CD4-positive, alpha-beta T cell treated with Interleukin-2 at 100 ng/mL for 4 hours (primary cell): Measurements from ENCODE around the gene NCOA1.
"Not testable (repeated sequence)": the region's sequence is repeated elsewhere in the genome, so short reads cannot be mapped to it uniquely, and the experiment has no call there.

Experiments
- DNase-seq: peaks from one replicate; pipeline ENCODE4 v3.0.0-alpha.2; 2020; ENCODE audit warnings: low spot score

NCOA1 gene

DNA sequence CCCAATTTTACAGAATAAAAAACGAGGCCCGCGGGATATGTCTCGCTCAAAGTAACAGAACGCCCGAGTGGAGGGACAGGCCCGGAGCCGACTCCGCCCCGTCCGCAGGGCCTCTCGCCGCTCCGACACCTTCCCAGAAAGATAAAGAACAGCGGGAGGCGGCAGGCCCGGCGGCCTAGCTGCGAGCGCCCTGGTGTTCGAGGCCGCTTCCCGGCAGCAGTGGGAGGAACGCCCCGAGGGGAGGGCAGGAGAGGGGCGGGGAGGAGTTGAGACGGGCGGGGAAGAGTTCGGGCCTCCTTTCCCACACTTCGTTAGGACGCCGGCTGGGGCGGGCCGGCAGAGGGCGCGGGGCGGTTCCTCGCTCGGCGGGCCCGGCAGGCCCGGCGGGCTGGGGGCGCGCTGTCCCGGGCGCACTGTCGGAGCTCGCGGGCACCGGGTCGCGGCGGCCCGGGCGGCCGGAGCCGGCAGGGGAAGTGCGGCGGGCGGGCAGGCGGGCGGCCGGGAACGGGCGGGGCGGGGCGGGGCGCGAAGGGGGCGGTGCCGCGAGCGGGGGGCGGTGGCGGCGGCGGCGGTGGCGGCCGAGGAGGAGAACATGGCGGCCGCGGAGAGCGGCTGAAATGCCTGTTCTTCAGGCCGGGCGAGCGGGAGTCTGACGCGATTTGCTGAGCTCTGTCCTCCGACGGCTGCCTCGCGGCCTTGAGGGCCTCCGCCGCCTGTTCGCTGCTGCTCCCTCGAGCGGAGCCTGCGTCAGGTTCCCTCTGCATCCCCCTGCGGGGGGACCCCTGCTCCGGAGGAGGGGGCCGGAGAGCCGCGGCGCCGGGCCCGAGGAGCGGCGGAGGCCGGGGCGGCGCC is at the start of gene NCOA1:
Gene NCOA1 (plus strand): TSS at position 565 of the 852 bp plus-strand sequence. CDS start 167,424 bp downstream, outside the sequence.
- DNase-seq = peak; percentile 91

DNA sequence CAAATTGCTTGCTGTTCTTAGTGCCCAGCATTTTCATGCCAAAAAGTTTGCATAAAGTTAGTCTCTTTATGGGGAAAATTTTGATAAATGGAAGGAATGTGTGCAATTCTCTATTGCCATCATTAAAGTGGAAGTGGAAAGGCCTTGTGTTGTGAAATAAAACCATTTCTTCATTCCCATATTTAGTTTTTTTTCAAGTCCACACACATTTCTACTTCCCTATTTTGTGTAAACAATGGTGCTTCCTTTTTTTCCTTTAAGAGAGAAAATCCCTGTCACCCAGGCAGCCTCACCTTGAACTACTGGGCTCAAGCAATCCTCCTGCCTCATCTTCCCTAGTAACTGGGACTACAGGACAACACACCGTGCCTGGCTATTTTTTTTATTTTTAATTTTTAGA is 42.3 kb upstream of the NCOA1 start:
- DNase-seq = no peak

DNA sequence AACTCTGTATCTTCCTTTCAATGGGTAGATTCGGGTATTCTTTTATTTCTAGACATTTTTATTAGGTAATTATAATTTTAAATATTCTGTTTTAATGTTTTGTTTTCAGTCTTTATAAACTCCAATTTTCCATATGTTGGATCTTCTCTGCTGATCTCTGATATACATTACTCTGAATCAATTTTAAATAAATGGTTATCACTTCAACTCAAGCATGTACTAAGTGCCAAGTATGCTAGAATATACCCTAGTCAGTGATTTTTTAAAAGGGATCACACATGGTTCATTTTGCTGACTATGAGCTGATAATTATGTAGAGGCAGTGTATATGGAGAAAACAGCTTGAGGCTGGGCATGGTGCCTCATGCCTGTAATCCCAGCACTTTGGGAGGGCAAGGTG is 41.7 kb upstream of the NCOA1 start:
- no peak for DNase-seq

DNA sequence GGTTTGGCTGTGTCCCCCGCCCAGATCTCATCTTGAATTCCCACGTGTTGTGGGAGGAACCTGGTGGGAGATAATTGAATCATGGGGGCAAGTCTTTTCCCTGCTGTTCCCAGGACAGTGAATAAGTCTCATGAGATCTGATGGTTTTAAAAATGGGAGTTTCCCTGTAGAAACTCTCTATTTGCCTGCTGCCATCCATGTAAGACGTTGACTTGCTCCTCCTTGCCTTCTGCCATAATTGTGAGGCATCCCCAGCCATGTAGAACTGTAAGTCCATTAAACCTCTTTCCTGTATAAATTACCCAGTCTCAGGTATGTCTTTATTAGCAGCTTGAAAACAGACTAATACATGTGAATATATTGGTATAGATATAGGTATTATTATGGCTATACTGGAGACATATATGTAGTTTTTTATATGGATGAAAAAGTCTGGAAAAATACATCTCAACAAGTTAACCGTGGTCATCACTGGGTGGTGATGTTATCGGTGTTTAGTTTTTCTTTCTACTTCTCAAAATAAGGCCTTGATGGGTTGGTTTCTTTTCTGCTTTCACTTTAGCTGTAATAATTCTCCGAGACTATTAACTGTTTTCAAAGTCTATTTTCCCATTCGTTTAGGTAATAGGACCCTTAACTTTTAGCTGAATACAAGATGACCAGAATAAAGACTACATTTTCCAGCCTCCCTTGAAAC is 39.1 kb upstream of the NCOA1 start:
- DNase-seq = no peak

DNA sequence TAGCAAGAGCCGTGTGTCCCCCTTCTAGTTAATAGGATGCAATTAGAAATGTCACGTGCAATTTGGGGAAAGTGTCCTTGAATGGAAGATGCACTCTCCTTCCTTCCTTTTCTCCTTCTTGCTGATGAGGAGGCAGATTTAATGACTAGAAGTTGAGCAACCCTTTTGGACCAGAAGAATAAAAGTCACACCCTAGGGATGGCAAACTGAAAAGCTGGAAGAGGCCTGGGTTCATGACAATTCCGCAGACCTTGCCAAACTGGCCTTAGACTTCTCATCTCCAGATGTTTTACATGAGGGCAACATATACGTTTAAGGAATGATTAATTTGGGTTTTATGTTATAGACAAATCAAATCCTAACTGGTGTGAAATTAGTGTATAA is 38.6 kb upstream of the NCOA1 start:
- no peak for DNase-seq

DNA sequence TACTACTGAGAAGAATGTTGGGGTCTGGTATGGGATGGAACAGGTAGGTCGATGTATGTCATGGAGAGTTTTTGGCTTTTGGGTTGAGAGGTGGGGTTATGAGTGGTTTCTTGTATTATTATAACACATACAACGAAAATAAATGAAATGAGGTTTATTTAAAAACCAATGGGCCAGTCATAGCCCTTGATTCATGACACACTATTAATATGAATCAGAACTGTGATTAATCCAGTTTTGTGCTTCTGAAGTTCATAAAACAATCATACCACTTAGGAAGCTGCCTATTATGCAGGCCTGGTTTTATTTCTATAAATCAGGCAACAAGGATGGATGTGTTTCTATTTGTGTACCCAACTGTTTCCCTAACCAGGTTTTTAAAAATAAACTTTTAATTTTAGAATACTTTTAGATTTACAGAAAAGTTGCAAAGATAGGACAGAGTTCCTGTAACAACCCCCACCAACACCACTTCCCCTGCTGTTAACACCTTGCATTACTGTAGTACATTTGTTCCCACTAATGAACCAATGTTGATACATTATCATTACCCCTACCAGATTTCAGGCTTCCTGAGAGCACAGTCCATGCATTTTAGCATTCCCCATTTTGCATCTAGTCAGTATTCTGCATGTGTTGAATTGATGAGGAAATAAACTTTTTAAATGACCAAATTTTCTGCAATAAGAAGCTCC is 37.5 kb upstream of the NCOA1 start:
- DNase-seq = no peak

DNA sequence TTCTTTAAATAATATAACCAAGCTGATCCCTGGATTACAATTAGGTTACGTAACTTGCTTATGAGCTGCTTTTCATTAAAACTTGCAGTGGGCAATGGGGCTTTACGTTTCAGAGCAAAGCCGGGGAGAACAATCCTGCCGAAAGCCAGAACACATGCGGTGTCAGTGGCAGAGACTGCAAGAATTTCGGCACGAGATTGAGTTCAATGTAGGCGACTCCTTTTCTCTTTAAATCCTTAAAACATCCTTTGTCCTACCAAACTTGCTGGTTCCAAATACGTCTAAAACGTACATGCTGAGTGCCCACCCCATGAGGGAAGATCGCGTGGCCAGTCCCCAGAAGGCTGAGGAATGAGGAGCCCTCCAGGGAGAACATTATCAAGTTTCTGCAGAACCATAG is 36.8 kb upstream of the NCOA1 start:
- DNase-seq = no peak

DNA sequence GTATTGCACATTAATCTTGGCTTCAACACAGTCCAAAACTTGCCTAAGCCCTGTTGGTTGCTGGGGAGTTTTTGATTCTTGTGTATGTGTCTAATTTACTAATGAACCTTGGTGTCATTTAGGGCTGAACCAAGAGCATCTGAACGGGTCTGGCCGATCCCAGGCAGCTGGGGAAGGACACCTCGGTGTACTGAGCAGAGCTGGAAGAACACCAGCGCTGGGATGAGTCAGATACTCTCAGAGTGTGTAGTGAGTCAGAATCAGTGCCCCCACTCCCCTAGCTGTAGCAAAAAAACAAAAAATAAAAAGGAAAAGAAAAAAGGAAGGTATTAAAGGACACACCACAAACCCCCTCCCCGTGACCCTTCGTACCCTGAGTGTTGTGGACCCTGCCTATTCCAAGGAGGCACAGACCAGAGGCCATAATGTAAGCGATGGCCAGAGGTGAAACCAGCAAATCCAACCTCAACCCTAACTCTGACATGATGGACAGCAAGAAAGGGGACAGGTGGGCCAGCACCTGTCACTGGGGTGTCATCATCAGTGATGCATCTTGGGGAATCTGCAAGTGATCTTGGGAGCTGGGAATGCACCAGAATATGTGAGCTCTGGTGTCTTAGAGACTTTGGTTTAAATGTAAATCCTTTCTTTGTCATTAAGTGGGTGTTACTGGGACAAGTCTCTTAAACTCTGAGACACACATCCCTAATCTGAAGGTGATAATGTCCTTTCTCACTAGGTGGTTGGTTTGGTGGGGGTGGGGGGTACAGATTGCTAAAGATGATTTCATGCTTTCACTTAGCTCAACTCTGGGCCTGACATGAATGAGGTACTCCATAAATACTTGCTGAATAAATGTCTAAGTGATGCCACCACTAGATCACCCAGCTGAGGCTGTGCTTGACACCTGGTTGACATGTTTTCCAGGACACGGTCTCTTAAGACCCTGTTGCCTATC is 34.2 kb upstream of the NCOA1 start:
- peak; percentile 10 for DNase-seq

DNA sequence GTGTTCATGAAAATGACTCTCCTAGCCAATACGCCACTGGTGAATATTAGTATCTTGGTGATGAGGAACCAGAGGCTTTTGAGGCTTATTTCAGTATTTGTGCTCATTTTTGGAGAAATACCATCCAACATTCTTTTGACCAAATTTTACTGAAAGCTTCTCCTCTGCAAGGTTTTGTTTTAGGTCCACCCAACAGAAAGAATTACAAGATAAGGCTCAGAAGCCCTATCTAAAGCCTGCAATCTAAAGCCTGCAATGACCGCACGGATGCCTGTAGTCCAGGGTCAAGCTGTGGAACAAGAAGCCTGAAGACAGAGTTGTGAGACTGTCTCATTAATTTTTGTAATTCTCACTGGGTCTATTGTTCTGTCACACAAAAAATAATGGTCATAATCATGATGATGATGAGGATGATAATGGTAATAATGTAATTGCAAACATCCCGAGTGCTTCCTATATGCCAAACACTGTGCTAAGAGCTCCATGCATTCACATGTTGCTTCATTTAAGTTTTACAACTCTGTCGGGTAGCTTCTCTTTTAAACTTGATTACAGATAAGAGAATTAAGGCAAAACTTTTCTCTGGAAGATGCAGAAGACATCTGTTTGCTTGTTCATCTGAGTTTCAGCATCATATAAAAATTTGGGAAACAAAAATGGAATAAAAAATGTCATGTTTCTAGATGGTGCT is 33.2 kb upstream of the NCOA1 start:
- no peak for DNase-seq

DNA sequence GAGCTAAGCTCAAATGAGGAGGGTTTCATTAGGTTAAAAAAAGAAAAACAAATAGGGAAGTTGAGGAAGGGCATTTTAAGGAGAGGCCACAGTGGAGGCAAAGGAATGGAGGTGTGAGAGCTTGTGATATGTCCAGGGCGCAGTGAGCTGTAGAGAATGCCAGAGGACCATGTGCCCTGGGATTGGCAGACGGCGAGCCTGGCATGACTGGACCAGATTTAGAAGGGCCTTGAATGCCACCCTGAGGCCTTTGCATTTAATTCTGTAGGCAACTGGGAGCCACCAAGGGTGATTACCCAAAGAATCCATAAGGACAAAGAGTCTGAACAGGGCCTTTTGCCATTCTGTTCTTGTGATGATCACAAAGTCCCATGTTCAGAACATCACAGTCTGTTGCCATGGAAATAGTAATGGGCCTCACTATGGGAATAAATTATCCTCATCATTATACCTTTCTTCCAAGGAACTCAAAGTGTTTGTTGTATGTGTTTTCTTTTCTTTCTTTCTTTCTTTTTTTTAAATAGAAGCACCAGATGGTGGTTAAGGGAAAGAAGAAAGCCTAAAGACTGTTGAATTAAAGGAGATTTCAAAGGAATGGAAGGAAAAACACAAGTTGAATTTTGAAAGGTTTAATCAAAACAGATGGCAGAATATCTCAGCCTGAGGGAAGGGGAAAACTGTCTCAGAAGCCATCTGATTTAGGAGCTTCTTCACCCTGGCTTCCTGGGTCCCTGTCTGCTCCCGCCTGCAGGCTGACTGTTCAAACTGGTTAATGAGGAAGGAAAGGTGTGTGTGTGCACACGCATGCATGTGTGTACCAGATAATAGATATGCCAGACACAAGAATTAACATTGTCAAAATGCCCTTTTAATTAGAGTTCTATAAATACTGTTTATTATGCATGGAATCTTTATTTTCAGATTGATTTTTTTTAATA is 31.6 kb upstream of the NCOA1 start:
- no peak for DNase-seq

DNA sequence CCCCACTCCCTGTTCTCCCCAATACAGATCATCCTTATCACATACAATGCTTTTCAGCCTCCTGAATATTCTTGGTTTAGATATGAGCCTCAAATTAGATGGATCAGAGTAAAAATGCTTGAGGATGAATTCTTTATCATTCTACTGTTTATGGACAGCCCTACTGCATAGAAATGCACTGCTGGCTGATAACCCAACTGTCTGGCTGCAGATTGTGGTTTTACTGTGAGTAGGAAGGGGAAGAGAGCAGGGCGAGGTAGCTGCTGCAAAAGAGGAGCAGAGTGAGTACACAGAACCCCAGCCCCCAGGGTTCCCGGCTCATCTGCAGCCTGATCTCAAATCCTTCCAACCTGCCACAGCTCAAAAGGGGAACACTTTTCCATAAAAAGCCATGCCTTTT is 29.4 kb upstream of the NCOA1 start:
- no peak for DNase-seq

DNA sequence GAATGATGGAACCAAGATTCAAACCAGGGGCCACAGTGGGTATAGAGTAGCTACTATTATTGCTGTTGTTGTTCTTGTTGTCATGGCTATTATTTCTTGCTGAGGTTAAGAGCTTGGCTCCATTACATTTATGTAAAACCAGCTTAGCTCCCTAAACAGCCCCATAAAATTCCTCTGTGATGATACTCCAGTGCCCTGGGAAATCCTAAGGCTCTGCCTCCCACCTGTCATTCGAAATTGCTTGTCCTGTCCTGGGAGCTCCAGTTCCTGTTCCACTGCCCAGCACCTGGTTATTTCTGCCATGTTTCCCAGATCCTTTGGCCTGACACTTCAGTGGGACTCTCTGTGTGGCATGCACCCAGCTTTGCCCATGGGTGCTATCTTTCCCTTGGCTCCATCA is 27.8 kb upstream of the NCOA1 start:
- DNase-seq = no peak

DNA sequence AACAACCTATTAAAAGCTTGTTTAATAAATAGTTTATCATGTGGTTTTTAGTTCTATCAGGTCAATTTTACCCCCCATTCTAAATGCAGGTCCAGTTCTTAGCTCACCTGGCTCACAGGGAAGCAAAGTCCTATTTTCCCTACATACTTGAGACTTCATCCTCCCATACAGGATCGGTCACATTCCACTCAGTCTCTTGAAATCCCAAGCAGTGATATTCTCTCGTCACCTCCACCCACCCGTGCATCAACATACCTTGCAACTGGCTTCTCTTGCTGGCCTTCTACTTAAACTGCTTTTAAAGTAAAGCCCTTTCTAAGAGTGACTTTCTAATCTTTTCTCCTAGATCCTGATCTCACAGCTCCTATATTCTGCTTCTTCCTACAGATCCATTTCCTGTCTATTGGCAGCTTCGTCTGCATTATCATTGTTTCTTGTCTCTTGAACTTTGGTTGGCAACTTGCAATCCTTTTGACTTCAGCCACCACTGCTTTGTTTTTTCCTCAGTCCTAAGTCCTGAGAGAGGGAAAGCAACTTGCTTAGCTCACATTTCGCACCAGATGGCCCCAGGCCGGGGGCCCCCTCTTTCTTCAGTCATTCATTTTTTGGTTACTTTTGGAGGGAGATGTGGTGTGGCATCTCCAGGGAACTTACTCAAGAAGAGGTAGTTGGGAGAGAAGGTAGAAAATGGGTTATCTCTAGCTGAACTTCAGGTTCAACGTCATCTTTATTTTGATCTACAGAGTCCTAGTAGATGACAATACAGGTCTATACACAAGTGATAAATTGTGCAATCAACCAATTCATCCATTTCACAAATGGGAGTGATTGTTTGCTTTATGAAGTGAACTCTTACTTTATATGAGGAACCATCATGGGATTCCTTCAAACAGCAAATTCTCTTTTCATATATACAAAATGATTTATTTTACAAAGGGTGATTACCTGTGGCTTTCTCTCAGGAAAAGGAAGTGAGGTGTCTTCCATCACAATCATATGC is 23.9 kb upstream of the NCOA1 start:
- no peak for DNase-seq

DNA sequence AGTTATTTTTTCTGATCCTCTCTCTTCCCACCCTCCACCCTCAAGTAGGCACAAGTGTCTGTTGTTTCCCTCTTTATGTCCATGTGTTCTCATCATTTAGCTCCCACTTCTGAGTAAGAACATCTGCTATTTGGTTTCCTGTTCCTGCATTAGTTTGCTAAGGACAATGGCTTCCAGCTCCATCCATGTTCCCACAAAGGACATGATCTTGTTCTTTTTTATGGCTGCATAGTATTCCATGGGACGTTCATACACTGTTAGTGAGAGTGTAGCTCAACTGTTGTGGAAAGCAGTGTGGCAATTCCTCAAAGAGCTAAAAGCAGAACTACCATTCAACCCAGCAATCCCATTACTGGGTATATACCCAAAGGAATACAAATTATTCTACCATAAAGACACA is 22.6 kb upstream of the NCOA1 start:
- not testable (repeated sequence) for DNase-seq

DNA sequence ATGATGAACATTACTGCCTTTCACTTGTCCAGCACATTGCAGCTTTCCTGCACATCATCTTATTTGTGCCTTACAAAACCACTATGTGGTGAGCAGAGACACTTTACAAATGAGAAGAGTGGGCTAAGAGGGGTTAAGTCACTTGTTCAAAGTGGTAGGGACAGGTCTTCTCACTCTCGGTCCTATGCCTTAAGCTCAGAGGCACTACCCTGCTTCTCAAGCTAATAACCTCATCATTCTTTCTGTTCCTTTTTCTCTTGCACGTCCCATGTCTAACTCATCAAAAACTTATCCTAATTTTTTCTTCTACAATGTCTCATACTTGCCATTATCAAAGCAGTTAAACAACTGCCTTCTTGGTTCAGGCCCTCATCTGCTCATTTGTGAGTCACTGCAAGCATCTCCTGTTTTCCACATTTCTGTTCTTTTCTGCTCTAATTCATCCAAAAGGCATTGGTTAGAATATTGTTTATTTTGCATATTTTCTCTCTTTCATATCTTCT is 21.9 kb upstream of the NCOA1 start:
- no peak for DNase-seq

DNA sequence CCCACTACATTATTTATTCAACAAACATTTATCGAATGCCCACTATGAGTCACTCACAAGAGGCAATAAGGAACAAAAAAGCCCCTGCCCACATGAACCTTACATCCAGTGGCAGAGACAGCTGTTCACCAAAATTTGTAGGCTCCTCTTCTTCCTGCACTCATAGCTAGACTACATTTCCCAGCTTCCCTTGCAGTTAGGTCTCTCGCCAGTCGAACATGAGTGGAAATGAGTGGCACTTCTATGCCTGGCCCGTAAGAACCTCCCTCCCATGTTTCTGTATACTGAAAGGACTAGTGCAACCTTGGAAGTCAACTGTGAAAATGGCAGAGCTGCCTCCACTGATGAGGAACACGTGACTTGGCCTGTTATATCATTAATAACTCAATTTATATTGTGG is 19.4 kb upstream of the NCOA1 start:
- no peak for DNase-seq

DNA sequence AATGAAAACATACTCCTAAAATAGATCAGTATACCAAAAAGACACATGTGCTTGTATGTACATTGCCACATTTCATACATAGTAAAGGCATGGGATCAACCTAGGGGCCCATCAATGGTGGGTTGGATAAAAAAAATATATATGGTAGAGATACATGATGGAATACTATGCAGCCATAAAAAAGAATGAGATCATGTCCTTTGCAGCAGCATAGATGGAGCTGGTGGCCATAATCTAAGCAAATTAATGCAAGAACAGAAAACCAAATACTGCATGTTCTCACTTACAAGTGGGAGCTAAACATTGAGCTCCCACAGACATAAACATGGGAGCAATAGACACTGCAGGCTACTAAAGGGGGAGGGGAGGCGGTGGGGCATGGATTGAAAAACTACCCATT is 18.6 kb upstream of the NCOA1 start:
- no peak for DNase-seq

DNA sequence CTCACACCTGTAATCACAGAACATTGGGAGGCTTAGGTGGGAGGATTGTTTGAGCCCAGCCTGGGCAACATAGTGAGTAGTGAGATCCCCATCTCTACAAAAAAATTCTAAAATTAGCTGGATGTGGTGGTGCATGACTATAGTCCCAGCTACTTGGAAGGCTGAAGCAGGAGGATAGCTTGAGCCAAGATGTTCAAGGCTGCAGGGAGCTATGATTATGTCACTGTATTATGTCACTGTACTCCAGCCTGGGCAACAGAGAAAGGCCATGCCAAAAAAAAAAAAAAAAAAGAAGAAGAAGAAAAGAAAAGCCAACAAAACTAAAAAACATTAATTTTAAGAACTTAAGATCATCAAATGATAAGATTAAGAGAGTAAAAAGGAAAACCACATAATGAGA is 17.4 kb upstream of the NCOA1 start:
- DNase-seq = no peak

DNA sequence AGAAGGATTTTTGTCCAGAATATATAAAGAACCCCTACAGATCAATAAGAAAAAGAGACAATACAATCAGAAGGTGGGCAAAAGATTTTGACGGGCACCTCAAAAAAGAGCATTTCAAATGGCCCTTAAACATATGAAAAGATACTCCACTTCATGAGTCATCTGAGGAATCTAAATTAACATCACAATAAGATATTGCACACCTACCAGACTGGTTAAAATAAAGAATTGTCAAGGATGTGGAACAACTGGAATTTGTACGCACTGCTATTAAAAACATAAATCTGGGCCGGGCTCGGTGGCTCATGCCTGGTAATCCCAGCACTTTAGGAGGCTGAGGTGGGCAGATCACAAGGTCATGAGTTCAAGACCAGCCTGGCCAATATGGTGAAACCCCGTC is 17.0 kb upstream of the NCOA1 start:
- no peak for DNase-seq
